Central memory CD8-positive, alpha-beta T cell (primary cell): ENCODE measurements around the gene COL24A1.
"Not testable (repeated sequence)": the region's sequence is repeated elsewhere in the genome, so short reads cannot be mapped to it uniquely, and the experiment has no call there.

ENCODE experiments used
- ATAC-seq: fragments of 150-1000 bp; cut with Tn5 transposase; replicated peaks from 2 replicates; pipeline ENCODE4 v1.10.0; 2022; ENCODE audit warnings: mild to moderate bottlenecking, moderate FRiP score, moderate number of reproducible peaks; ENCODE audit not compliant: poor library complexity, severe bottlenecking; ENCODE audit errors: extremely low read depth
- DNase-seq, 2 donors: peaks; one replicate each; pipeline ENCODE4 v3.0.0; 2021; ENCODE audit warnings: low spot score in 2 of 2
- H3K27ac Mint-ChIP-seq: one replicate; pipeline ENCODE4 v1.8.0; 2022; ENCODE audit warnings: low read depth, mild to moderate bottlenecking, moderate library complexity, mixed read lengths
- H3K27me3 Mint-ChIP-seq: one replicate; pipeline ENCODE4 v1.8.0; 2022; ENCODE audit warnings: mixed read lengths
- H3K36me3 Mint-ChIP-seq: one replicate; pipeline ENCODE4 v1.8.0; 2022; ENCODE audit warnings: mild to moderate bottlenecking, moderate library complexity, mixed read lengths; ENCODE audit not compliant: insufficient read depth
- H3K4me1 Mint-ChIP-seq: one replicate; pipeline ENCODE4 v1.8.0; 2022; ENCODE audit warnings: mixed read lengths
- H3K4me3 Mint-ChIP-seq: one replicate; pipeline ENCODE4 v1.8.0; 2022; ENCODE audit warnings: mild to moderate bottlenecking, moderate library complexity, mixed read lengths
- H3K9me3 Mint-ChIP-seq: one replicate; pipeline ENCODE4 v1.8.0; 2022; ENCODE audit warnings: mixed read lengths

Gene COL24A1

DNA sequence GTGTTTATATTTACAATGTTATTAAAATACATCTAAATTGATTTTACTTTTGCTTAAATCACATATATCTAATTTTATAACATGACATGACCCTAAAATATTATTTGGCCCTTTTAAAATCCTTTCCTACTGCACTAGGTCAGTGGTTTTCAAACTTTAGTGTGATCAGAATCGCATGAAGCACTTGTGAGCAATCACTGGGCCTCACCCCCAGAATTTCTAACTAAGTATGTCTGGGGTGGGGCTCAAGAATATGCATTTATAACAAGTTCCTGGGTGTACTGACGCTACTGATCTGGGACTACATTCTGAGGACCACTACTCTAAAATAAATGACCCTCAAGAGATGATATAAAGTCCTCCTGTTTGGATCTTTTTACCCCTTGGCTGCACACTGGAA, 8.8 kb downstream of the COL24A1 start:
- no peak for DNase-seq
- Mint-ChIP-seq H3K27me3 (no peaks in the 10 kb centered on the region), H3K9me3 (no peaks in the 10 kb centered on the region), H3K4me3 (no peak overlapping the region), H3K36me3 (no peaks in the 10 kb centered on the region), H3K27ac (no peak overlapping the region), H3K4me1 (no peaks in the 10 kb centered on the region)
- no peak for ATAC-seq

DNA sequence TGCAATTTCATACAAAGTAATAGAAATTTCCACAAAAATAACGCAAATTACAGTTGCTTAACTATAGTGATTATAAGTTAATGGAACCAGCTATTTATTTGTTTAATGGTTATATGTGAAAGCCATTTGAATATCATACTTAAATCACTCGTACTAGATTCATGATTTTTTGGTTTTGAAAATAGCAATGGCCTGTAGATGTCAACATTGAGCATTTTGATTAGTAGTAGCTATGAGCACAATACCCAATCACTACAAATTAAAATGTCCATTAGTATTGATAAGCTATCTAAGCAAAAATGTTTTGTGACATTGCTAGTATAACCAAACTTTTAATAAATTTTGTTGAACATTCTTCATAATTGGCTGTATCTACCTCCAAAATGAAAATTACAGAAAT, 10.0 kb downstream of the COL24A1 start:
- ATAC-seq (no peak), DNase-seq (no peak)
- H3K36me3 Mint-ChIP-seq = no peaks in the 10 kb centered on the region
- no peak overlapping the region for H3K4me3 Mint-ChIP-seq
- no peak overlapping the region for H3K27ac Mint-ChIP-seq
- H3K4me1 Mint-ChIP-seq = no peaks in the 10 kb centered on the region
- no peaks in the 10 kb centered on the region for H3K9me3 Mint-ChIP-seq
- H3K27me3 Mint-ChIP-seq = no peaks in the 10 kb centered on the region

DNA sequence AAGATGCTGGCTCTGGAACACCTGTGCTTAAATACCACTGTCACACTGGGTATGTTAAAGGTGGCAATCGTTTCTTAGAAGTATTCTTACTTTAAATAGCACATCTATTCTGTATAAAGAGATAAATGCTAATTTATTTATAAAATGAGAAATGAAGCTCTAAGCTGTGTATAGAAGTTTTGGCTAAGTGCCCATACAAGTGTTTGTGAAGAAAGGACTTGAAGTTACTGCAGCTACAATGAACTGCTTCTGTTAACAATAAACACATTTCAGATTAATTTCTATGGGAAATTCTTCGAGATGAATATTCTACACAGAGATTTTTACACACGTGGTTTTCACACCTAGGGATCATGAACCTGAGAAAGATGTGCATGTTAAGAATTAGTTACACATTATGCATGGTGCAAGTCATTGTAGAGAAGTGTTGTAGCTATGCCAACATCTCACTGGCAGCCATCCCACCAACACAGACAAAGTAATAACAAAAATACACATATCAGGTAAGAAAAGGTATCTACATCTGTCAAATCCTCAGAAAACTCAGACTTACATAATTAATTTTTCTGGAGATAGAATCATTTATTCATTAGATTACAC, 16.2 kb downstream of the COL24A1 start:
- Mint-ChIP-seq H3K4me1 (no peaks in the 10 kb centered on the region), H3K4me3 (no peak overlapping the region), H3K27ac (no peak overlapping the region), H3K9me3 (peaks cover 12% of the 10 kb centered on the region), H3K36me3 (no peaks in the 10 kb centered on the region), H3K27me3 (no peaks in the 10 kb centered on the region)
- DNase-seq (no peak), ATAC-seq (no peak)

DNA sequence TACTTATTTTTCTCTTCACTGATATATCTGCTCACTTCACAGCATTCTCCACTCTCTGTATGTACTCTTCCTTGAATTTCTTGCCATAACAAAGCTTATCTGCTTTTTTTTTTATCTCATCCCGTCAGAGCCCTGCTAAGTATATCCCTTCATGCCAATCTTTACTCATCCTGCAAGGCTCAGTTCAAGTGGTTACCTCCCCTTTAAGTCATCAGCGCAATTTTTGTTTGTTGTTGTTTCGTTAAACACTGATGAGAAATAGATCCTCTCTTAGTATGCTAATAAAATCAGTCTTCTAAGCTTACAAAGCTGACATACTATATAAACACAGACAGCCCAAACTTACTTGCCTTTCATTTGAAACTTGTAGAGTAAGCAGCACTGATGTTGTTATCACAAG, 17.8 kb downstream of the COL24A1 start:
- no peak for DNase-seq
- H3K27ac Mint-ChIP-seq = no peak overlapping the region
- H3K4me3 Mint-ChIP-seq = no peak overlapping the region
- peaks cover 12% of the 10 kb centered on the region for H3K9me3 Mint-ChIP-seq
- no peaks in the 10 kb centered on the region for H3K36me3 Mint-ChIP-seq
- no peaks in the 10 kb centered on the region for H3K27me3 Mint-ChIP-seq
- no peak for ATAC-seq
- H3K4me1 Mint-ChIP-seq = no peaks in the 10 kb centered on the region

DNA sequence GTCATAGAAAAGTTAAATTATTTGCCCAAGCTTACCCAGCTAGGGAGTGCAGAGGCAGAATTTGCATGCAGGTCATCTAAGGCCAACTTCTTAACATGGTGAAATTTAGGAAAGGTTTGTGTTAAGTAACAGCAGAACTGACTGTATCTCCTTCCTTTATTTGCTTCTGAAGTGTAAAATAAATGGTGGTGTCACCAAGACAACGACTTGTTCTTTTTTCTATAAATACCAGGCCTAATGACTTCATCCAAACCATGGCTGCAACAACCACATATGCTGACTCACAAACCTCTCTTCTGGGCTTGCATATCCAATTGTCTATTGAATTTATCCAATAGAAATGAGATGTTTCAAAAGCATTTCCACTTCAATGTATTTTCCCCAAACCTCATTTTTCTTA, 19.1 kb downstream of the COL24A1 start:
- H3K36me3 Mint-ChIP-seq = no peaks in the 10 kb centered on the region
- no peak overlapping the region for H3K27ac Mint-ChIP-seq
- DNase-seq (no peak), ATAC-seq (no peak)
- no peaks in the 10 kb centered on the region for H3K4me1 Mint-ChIP-seq
- no peaks in the 10 kb centered on the region for H3K27me3 Mint-ChIP-seq
- peaks cover 12% of the 10 kb centered on the region for H3K9me3 Mint-ChIP-seq
- no peak overlapping the region for H3K4me3 Mint-ChIP-seq

DNA sequence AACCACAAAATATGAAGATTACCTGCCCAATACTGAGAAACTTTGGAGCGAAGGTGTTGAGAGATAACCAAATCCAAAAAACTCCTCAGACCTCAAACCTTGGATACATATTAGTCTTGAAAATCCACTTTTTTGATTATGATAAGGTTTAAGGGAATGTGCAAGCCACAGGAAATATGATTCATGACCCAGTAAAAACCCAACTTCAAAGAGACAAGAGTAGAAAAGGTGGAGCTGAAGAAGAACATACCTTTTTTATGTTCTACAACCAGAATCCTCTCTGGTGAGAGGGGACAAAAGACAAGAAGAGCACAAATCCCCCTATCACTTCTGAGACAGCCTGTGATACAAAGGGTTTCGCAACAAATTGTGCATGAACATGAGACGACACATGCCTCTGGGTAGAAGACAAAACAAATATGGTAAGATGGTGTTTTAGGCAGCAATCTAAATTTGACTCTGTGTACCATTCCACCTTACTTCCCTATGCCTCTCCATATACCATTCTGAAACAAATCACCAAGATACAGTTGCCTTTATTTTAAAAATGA, 37.3 kb downstream of the COL24A1 start:
- no peak for DNase-seq
- no peaks in the 10 kb centered on the region for H3K9me3 Mint-ChIP-seq
- no peak for ATAC-seq
- H3K27me3 Mint-ChIP-seq = no peaks in the 10 kb centered on the region
- no peak overlapping the region for H3K4me3 Mint-ChIP-seq
- H3K27ac Mint-ChIP-seq = no peak overlapping the region
- no peaks in the 10 kb centered on the region for H3K4me1 Mint-ChIP-seq
- H3K36me3 Mint-ChIP-seq = peaks cover 2% of the 10 kb centered on the region

DNA sequence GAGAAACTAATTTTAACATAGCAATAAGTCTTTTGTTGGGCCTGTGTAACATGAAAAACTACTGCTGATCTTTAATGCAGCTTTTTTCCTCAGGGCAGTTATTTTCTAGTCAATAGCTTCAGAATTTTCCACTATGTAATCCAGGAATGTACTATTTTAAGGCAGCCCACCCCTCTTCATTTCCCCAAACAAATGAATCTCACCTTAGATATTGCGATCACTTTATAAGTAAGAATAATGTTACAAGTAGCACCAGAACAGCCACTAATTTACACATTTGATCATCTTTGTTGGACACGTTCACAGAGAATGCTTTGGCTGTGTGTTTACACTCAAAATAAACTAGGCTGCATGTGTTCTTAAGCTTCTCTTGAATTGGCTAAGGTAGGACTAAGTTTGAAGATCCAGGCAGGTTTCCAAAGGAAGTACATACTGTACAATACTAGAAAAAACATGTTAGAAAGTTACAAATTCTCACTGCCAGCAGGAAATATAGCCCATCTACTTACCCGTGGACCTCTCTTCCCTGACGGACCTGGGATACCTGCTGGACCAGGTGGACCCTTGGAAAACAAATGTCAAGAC, 41.7 kb downstream of the COL24A1 start:
- H3K36me3 Mint-ChIP-seq = peaks cover 2% of the 10 kb centered on the region
- ATAC-seq (no peak), DNase-seq (no peak)
- H3K4me1 Mint-ChIP-seq = no peaks in the 10 kb centered on the region
- H3K4me3 Mint-ChIP-seq = no peak overlapping the region
- H3K9me3 Mint-ChIP-seq = no peaks in the 10 kb centered on the region
- no peak overlapping the region for H3K27ac Mint-ChIP-seq
- no peaks in the 10 kb centered on the region for H3K27me3 Mint-ChIP-seq

DNA sequence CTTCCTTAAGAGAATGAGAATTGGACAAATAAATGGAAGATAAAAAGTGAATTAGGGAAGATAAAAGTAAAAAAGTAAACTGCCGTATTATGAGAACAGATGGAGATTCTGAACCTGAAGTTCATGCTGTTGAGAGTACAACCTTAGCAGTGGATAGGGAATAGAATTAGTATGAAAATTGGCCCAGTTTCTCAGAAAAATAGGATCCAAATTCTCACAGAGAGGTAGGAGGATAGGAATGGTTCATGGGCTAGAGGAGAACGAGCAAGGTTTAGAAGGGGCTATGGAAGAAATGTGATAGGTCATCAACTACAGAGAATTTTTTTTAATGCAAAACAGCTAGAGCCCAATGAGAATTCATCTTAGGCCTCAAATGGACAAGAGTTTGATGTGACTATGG, 42.3 kb downstream of the COL24A1 start:
- Mint-ChIP-seq H3K27ac (no peak overlapping the region), H3K4me1 (no peaks in the 10 kb centered on the region), H3K9me3 (no peaks in the 10 kb centered on the region), H3K4me3 (no peak overlapping the region), H3K36me3 (peaks cover 2% of the 10 kb centered on the region), H3K27me3 (no peaks in the 10 kb centered on the region)
- DNase-seq (no peak), ATAC-seq (no peak)

DNA sequence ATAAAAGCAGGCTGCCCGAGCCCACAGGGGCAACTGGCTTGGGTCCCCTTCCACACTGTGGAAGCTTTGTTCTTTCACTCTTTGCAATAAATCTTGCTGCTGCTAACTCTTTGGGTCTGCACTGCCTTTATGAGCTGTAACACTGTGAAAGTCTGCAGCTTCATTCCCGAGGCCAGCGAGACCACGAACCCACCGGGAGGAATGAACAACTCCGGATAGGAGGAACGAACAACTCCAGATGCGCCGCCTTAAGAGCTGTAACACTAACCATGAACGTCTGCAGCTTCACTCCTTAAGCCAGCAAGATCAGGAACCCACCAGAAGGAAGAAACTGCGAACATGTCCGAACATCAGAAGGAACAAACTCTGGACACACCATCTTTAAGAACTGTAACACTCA, 45.0 kb downstream of the COL24A1 start:
- not testable (repeated sequence) for H3K4me1 Mint-ChIP-seq, H3K36me3 Mint-ChIP-seq, ATAC-seq, H3K4me3 Mint-ChIP-seq, H3K27me3 Mint-ChIP-seq, H3K9me3 Mint-ChIP-seq, H3K27ac Mint-ChIP-seq, DNase-seq

DNA sequence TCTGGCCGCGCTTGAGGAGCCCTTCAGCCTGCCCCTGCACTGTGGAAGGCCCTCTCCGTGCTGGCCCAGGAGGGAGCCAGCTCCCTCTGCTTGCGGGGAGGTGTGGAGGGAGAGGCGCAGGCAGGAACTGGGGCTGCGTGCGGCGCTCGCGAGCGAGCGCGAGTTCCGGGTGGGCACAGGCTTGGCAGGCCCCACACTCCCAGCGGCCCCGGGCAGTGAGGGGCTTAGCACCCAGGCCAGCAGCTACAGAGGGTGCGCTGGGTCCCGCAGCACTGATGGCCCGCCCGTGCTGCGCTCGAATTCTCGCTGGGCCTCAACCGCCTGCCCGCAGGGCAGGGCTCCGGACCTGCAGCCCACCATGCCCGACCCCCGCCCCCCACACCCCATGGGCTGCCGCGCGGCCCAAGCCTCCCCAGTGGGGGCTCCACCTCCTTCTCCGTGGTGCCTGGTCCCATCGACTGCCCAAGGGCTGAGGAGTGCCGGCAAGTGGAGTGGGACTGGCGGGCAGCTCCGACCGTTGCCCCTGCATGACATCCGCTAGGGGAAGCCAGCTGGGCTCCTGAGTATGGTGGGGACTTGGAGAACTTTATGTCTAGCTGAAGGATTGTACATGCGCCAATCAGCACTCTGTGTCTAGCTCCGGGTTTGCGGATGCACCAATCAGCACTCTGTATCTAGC, 46.0 kb downstream of the COL24A1 start:
- H3K9me3 Mint-ChIP-seq = no peaks in the 10 kb centered on the region
- no peaks in the 10 kb centered on the region for H3K36me3 Mint-ChIP-seq
- no peak for DNase-seq
- H3K27ac Mint-ChIP-seq = no peak overlapping the region
- no peak overlapping the region for H3K4me3 Mint-ChIP-seq
- no peaks in the 10 kb centered on the region for H3K4me1 Mint-ChIP-seq
- no peaks in the 10 kb centered on the region for H3K27me3 Mint-ChIP-seq
- ATAC-seq = no peak

DNA sequence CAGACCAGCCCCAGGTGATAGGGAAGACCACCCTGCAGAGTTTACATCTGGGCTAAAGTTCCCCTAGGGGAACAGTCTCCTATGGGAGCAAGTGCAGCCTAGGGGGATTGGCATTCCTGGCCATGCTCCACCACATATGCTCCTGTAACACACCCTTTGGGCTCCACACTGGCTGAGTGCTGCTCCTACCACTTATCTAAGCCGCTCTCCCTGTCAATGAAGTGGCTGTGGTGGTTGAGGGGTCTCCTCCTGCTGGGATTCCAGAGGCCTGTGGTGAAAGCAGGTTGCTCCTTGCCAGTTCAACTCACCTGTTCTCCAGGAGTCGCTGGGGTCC, 51.1 kb downstream of the COL24A1 start:
- DNase-seq = no peak

DNA sequence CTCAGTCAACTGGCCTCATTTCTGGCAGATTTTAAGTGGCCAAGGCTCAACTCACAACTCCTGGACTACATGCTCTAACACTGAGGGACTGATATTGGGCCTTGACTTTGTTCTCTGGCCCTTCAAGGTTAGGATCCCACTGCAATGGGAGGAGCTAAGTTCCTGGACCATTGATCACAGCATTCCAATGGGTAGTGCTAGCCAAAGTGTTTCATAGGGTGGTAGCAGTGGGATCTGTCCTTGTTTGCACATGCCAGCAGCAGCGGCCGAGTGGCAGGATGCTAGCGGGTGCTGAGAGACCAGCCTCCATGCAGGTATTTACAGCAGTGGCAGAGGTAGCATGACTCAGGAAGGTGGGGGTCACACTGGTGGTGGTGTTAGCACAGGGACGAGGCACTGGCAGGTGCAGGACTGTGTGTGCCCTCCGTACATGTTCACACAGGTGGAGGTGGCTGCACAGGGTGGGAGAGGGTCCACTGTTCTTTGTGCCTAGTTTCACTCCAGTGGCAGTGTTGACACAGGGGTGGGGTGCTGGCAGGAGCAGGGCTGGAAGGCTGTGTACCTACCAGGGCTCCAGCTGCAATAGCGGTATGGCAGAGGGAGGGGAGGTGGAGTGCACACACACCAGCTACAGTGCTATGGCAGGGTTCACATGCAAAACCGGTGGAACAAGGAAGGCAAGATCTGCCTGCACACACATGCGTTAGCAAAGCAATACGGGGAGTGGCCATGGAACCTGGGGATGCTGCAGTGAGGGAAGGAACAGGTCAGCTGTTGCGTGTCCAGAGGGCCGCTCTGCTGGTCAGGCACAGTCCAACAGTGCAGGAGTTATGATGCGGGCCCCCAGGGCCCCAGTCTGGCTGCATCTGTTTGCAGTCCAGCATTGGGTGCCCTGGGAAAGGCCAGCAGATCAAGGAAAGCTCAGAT, 51.7 kb downstream of the COL24A1 start:
- H3K27ac Mint-ChIP-seq = no peak overlapping the region
- H3K4me1 Mint-ChIP-seq = no peaks in the 10 kb centered on the region
- no peaks in the 10 kb centered on the region for H3K9me3 Mint-ChIP-seq
- no peak overlapping the region for H3K4me3 Mint-ChIP-seq
- H3K27me3 Mint-ChIP-seq = no peaks in the 10 kb centered on the region
- ATAC-seq (no peak), DNase-seq (no peak)
- no peaks in the 10 kb centered on the region for H3K36me3 Mint-ChIP-seq

More for the DNA sequence above, 51.1 kb downstream of the COL24A1 start:
- Mint-ChIP-seq H3K27me3 (no peaks in the 10 kb centered on the region), H3K4me1 (no peaks in the 10 kb centered on the region), H3K4me3 (no peak overlapping the region), H3K9me3 (no peaks in the 10 kb centered on the region), H3K27ac (no peak overlapping the region), H3K36me3 (no peaks in the 10 kb centered on the region)
- no peak for ATAC-seq
